OCI-LY7 (cell line): Measurements from ENCODE around the gene LIPT2. TPM values are rescaled to one million over a fixed set of nuclear protein-coding genes. Genes with fewer than 3 reads are reported as not detected.

Source experiments
- BruUV-seq: library from RNA; stranded (reverse); fragments of 400-500 nt; replicated peaks from 2 replicates; lab custom pipeline; 2021; lab: Mats Ljungman, UMichigan
- CTCF ChIA-PET: fragments of 300-600 bp; sonication (Branson Sonifier 250); formaldehyde crosslinking; loops from one replicate; lab custom pipeline; 2022; ENCODE audit warnings: antibody characterized with exemption; ENCODE audit not compliant: unreplicated experiment; lab: Charles Lee
- POLR2A ChIA-PET: fragments of 300-600 bp; sonication (Branson Sonifier 250); formaldehyde crosslinking; loops from one replicate; lab custom pipeline; 2022; ENCODE audit warnings: antibody characterized with exemption; lab: Charles Lee
- DNase-seq: peaks from one replicate; pipeline ENCODE4 v3.0.0-alpha.2; 2015; ENCODE audit warnings: low spot score
- H2AFZ ChIP-seq: fragments of 200-600 bp; sonication (generic), shearing (Covaris generic); 2 replicates; pipeline ENCODE4 v1.6.1; 2014; ENCODE audit warnings: mild to moderate bottlenecking, antibody characterized with exemption, low read length, moderate library complexity
- H3K27ac ChIP-seq: fragments of 200-600 bp; sonication (generic); 2 replicates; pipeline ENCODE4 v1.5.1; 2014; ENCODE audit warnings: mixed run types, low read depth, mild to moderate bottlenecking, moderate library complexity, low read length, inconsistent platforms; ENCODE audit not compliant: poor library complexity, severe bottlenecking
- H3K36me3 ChIP-seq: fragments of 200-600 bp; sonication (generic); 2 replicates; pipeline ENCODE4 v1.6.1; 2014; ENCODE audit warnings: mild to moderate bottlenecking, antibody characterized with exemption, low read length, moderate library complexity, mixed read lengths; ENCODE audit not compliant: insufficient read depth
- H3K4me1 ChIP-seq: fragments of 200-600 bp; sonication (generic); 2 replicates; pipeline ENCODE4 v1.5.1; 2014; ENCODE audit warnings: mild to moderate bottlenecking, low read length; ENCODE audit not compliant: insufficient read depth, poor library complexity, severe bottlenecking
- H3K4me2 ChIP-seq: fragments of 200-600 bp; sonication (generic); 2 replicates; pipeline ENCODE4 v1.6.1; 2014; ENCODE audit warnings: mild to moderate bottlenecking, low read length
- H3K4me3 ChIP-seq: fragments of 200-600 bp; sonication (generic); 2 replicates; pipeline ENCODE4 v1.5.1; 2014; ENCODE audit warnings: mild to moderate bottlenecking, low read depth, low read length; ENCODE audit not compliant: poor library complexity, severe bottlenecking
- H3K79me2 ChIP-seq: fragments of 200-600 bp; sonication (generic); 2 replicates; pipeline ENCODE4 v1.6.1; 2016; ENCODE audit warnings: low read depth, mild to moderate bottlenecking, low read length, moderate library complexity, mixed read lengths; ENCODE audit not compliant: insufficient read depth
- H3K9me2 ChIP-seq: fragments of 200-600 bp; sonication (generic); 2 replicates; pipeline ENCODE4 v1.6.1; 2016; ENCODE audit warnings: mild to moderate bottlenecking, low read length, mixed read lengths; ENCODE audit not compliant: insufficient read depth
- H3K9me3 ChIP-seq: fragments of 200-600 bp; sonication (generic); 2 replicates; pipeline ENCODE4 v1.6.1; 2014; ENCODE audit warnings: mild to moderate bottlenecking, mixed run types, low read length, mixed read lengths
- H4K20me1 ChIP-seq: fragments of 200-600 bp; sonication (generic); 2 replicates; pipeline ENCODE4 v1.6.1; 2014; ENCODE audit warnings: mild to moderate bottlenecking, antibody characterized with exemption, low read length, moderate library complexity, mixed read lengths; ENCODE audit not compliant: insufficient read depth
- CTCF ChIP-seq: fragments of 200-600 bp; sonication (generic); conservative IDR thresholded peaks from 2 replicates; pipeline ENCODE4 v1.5.1; 2014; ENCODE audit warnings: mild to moderate bottlenecking, antibody characterized with exemption, low read length, moderate library complexity, mixed read lengths
- EZH2phosphoT487 ChIP-seq: fragments of 200-600 bp; sonication (generic); IDR thresholded peaks from 2 replicates; pipeline ENCODE4 v1.6.1; 2018; ENCODE audit warnings: low read depth, borderline replicate concordance, mild to moderate bottlenecking, mixed run types, antibody characterized with exemption, low read length, moderate library complexity, mixed read lengths
- intact Hi-C: fragments of 100-400 bp; cut with micrococcal nuclease; formaldehyde crosslinking; loops from one replicate; pipeline ENCODE4 v1.10.0; 2022; ENCODE audit not compliant: unreplicated experiment
- total RNA-seq, 2 experiments: library from RNA; depleted of rRNA in 1 of 2; stranded (reverse); fragments of >200 nt in 1 of 2; shearing (Covaris generic) in 1 of 2; gene quantifications; 2 replicates each; pipeline ENCODE4 v1.2.3, GENCODE V29; 2014 to 2022

The LIPT2 gene
- total RNA-seq, 2 experiments from 2014 or later, result 10.9 to 14.3 TPM

GRCh38 chr11:74460065-74460464, 33.5 kb downstream of the LIPT2 start:
- ChIA-PET CTCF (no interaction called here), POLR2A (no interaction called here)
- Histone ChIP-seq H3K4me3 (no peak overlapping the region), H3K9me3 (no peaks in the 10 kb centered on the region), H3K27ac (no peak overlapping the region), H3K79me2 (no peaks in the 10 kb centered on the region), H3K36me3 (no peaks in the 10 kb centered on the region), H3K9me2 (no peaks in the 10 kb centered on the region), H3K4me2 (no peak overlapping the region), H3K4me1 (peaks cover 3% of the 10 kb centered on the region), H4K20me1 (no peaks in the 10 kb centered on the region), H2AFZ (0 out of 2 replicates have a peak overlapping the region, but pooled peaks have one; percentile 46)
- BruUV-seq, result no TSS peak
- no peak for TF ChIP-seq EZH2phosphoT487
- no peak for TF ChIP-seq CTCF
- no peak for DNase-seq
- intact Hi-C loops, result loop anchor here (5.0 kb wide), 1 partner anchor 97 kb away; no protein-coding TSS in a partner anchor

GRCh38 chr11:74459584-74459983, 33.9 kb downstream of the LIPT2 start:
- TF ChIP-seq CTCF (no peak), EZH2phosphoT487 (no peak)
- Histone ChIP-seq H2AFZ (no peak overlapping the region), H3K9me2 (no peaks in the 10 kb centered on the region), H3K4me2 (no peak overlapping the region), H3K36me3 (no peaks in the 10 kb centered on the region), H3K9me3 (no peaks in the 10 kb centered on the region), H4K20me1 (no peaks in the 10 kb centered on the region), H3K27ac (no peak overlapping the region), H3K4me3 (no peak overlapping the region), H3K79me2 (no peaks in the 10 kb centered on the region), H3K4me1 (peaks cover 3% of the 10 kb centered on the region)
- DNase-seq, result no peak
- POLR2A ChIA-PET, result no interaction called here
- CTCF ChIA-PET, result no interaction called here
- BruUV-seq, result no TSS peak
- intact Hi-C loops, result no loop called here

GRCh38 chr11:74457356-74457755, 36.2 kb downstream of the LIPT2 start:
- Histone ChIP-seq H3K4me3 (no peak overlapping the region), H3K27ac (no peak overlapping the region), H4K20me1 (no peaks in the 10 kb centered on the region), H3K79me2 (no peaks in the 10 kb centered on the region), H3K9me2 (no peaks in the 10 kb centered on the region), H3K4me2 (no peak overlapping the region), H3K9me3 (no peaks in the 10 kb centered on the region), H2AFZ (no peak overlapping the region), H3K36me3 (no peaks in the 10 kb centered on the region), H3K4me1 (peaks cover 3% of the 10 kb centered on the region)
- intact Hi-C loops, result no loop called here
- CTCF ChIA-PET, result no interaction called here
- DNase-seq, result no peak
- POLR2A ChIA-PET, result interaction anchor here (0.6 to 0.9 kb wide), 3 partner anchors 8 to 315 kb away, joined by 3 read pairs; no protein-coding TSS in a partner anchor
- no TSS peak for BruUV-seq
- TF ChIP-seq EZH2phosphoT487 (no peak), CTCF (no peak)
